HG02981 (cell line): ENCODE measurements around the gene KIF19.
"Not testable (repeated sequence)": the region's sequence is repeated elsewhere in the genome, so short reads cannot be mapped to it uniquely, and the experiment has no call there.

Experiments
- ATAC-seq: cut with Tn5 transposase; IDR thresholded peaks from one replicate; pipeline ENCODE4 v1.9.1; 2021; ENCODE audit warnings: mild to moderate bottlenecking, moderate library complexity; ENCODE audit not compliant: unreplicated experiment

Gene KIF19, protein sequence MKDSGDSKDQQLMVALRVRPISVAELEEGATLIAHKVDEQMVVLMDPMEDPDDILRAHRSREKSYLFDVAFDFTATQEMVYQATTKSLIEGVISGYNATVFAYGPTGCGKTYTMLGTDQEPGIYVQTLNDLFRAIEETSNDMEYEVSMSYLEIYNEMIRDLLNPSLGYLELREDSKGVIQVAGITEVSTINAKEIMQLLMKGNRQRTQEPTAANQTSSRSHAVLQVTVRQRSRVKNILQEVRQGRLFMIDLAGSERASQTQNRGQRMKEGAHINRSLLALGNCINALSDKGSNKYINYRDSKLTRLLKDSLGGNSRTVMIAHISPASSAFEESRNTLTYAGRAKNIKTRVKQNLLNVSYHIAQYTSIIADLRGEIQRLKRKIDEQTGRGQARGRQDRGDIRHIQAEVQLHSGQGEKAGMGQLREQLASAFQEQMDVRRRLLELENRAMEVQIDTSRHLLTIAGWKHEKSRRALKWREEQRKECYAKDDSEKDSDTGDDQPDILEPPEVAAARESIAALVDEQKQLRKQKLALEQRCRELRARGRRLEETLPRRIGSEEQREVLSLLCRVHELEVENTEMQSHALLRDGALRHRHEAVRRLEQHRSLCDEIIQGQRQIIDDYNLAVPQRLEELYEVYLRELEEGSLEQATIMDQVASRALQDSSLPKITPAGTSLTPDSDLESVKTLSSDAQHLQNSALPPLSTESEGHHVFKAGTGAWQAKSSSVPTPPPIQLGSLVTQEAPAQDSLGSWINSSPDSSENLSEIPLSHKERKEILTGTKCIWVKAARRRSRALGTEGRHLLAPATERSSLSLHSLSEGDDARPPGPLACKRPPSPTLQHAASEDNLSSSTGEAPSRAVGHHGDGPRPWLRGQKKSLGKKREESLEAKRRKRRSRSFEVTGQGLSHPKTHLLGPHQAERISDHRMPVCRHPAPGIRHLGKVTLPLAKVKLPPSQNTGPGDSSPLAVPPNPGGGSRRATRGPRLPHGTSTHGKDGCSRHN

GRCh38 chr17:74325743-74326379, at the start of gene KIF19:
Gene KIF19, plus strand, starts transcription at chr17:74326226. Its CDS starts 124 bp downstream, at chr17:74326350.
- ATAC-seq = no peak

DNA sequence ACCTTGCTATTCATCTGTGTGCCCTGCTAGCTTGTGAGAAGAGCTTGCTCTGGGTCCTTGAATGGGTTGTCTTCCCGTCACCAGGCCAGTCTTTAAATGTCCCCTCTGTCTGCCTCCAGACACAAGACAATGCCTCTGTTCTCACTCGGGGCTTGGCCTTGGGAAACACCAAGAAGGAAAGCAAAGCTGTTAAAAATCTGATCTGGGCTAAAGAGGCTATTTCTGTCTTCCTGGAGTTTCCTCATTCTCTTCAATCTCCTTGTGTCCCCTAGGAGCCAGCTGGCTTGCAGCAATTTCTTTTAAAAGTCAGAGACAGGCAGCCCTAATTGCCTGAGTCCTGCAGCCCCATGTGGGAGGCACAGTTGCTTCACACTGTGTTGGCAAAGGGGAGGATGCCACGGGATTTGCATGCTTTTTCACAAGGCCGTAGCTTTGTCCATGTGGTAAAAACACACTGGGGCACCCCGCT, 49.5 kb upstream of the KIF19 start:
- no peak for ATAC-seq

DNA sequence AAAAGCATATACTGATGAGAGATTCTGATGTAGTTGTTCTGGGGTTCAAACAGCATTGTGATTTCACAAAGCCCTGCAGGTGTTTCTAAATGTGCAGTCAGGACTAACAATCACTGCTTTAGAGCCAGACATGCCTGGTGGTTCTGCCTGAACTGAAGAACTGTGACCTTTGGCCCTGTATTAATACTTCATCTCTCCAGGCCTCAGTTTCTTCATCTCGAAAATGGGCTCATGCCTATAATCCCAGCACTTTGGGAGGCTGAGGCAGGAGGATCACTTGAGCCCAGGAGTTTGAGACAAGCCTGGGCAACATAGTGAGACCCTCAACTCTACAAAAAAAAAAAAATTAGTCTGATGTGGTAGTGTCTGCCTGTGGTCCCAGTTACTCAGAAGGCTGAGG, 48.1 kb upstream of the KIF19 start:
- ATAC-seq = no peak

DNA sequence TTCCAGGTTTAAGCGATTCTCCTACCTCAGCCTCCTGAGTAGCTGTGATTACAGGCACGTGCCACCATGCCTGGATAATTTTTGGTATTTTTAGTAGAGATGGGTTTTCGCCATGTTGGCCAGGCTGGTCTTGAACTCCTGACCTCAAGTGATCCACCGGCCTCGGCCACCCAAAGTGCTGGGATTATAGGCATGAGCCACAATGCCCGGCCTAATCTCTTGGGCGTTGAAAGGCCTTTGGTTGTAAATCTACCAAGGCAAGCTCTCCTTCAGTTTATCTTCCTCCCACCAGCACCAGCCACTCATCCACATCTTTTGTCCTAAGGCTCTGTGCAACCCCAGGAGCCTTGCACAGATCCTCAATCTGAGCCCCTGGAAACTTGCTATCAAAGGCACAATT, 46.4 kb upstream of the KIF19 start:
- not testable (repeated sequence) for ATAC-seq

DNA sequence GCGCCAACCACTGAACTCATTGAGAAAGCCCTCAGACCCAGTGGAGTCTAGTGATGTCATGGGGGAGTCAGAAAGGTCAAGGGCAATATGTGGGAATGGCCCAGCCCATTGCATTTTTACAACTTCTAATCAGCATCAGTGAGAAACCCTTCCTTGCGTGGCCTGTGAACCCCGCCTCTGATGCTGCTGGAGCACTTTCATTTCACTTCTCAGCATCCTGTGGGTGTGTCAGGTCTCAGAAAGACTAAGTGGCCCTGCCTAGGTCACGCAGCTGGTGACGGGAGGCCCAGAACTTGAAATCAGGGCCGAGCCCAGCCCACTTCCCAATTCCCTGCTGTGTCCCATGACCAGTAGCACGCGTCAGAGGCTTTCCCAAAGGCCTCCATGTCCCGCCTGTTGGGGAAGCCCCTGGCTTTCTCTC, 45.9 kb upstream of the KIF19 start:
- no peak for ATAC-seq

GRCh38 chr17:74281799-74282198, 44.2 kb upstream of the KIF19 start:
- no peak for ATAC-seq

GRCh38 chr17:74282274-74282586, 43.8 kb upstream of the KIF19 start:
- ATAC-seq = not testable (repeated sequence)

DNA sequence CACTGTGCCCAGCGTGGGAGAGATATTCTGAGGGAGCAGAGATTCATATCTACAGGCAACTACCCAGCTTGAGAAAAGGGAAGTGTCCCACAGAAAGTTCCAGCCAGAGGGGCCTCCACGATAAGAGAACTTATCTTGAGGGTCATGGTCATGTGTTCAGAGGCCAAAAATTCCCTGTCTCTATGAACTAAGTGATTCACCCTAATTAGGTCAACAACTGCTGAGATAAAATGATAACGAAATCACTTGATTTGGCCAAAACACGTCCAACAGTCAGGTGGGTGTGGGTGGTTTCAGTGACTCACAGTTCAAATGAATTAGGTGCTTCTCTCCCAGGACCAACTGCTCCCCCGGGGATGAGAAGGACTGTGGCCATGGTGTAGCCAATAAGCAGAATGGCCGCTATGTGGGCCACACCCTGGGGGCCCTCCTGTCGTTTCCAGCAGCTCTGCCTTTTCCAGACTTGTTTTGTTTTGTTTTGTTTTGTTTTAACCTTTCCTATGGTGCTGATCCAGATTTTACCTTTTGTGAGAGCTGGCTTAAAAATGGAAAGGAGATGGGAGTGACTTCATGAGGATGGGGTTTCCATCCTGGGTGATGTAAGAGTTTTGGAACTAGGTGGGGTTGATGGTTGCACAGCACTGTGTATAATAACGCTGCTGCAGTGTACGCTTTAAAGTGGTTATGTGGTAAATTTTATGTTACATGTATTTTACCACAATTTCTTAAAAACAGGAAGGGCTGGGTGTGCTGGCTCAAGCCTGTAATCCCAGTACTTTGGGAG, 43.2 kb upstream of the KIF19 start:
- ATAC-seq = no peak

- no peak for ATAC-seq
Observed at GRCh38 chr17:74283371-74283673, 42.7 kb upstream of the KIF19 start.

DNA sequence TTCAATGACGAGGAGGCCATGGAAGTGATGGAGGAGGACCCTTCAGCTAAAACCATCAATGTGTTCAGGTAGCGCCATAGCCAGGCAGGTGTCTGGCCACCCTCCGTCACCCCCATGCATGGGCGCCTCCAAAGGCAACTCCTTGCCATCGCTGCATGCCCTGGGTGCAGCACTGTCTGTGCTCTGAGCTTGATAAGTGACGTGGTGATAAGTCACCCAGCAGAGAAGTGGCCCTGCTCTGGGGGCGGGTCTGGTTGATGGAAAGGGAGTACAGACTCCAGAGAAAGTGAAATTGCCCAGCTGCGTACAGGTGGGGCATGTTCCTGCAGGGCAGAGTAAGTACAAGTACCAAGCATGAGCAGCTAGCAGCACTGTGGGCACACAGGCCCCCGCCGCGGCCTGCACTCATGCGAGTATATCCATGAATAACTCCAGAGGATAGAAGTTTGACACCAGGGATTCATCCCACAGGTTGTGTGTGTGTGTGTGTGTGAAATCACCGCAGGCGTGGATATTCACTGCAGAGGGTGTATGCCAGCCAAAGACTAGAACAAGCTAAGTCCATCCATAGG, 38.9 kb upstream of the KIF19 start:
- ATAC-seq = no peak

GRCh38 chr17:74288785-74289184, 37.2 kb upstream of the KIF19 start:
- ATAC-seq = no peak

DNA sequence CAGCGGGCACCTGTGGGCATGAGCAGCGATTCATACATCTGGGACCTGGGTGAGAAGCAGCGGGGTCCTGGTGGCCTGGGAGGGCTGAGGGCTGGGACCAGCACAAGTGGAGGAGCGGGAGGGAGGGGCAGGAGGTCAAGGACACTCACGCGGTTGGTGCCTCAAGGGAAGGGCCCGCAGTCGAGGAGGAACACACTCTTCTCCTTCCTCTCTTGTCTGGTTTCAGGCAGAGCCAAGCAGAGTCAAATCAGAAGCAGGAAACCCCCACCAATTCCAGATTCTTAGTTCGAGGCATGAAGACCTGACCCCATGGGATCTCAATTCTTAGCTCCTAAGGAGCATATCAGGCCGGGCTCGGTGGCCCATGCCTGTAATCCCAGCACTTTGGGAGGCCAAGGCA, 36.3 kb upstream of the KIF19 start:
- ATAC-seq = no peak

DNA sequence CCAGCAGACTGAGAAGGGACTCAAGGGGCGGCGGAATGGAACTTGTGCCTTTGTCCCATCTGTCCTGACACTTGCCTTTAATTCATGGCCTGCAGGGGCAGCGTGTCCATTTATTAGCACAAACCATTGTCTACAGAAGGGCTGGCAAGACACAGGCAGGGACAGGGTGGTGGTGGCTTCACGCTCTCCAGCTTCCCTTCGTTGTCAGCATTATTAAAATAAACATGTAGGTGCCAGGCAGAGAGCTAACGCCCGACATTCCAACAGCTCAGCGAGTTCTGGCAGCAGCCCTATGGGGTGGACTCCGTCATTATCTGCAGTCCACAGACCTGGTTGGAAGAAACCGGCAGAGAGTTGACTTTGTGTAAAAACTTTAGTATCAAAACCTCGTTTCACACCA, 35.7 kb upstream of the KIF19 start:
- ATAC-seq = no peak

- ATAC-seq = no peak
Observed at GRCh38 chr17:74292495-74292894, 33.5 kb upstream of the KIF19 start.

- no peak for ATAC-seq
Observed at GRCh38 chr17:74295625-74296547, 30.1 kb upstream of the KIF19 start.

- no peak for ATAC-seq
Observed at GRCh38 chr17:74296548-74296936, 29.5 kb upstream of the KIF19 start.

DNA sequence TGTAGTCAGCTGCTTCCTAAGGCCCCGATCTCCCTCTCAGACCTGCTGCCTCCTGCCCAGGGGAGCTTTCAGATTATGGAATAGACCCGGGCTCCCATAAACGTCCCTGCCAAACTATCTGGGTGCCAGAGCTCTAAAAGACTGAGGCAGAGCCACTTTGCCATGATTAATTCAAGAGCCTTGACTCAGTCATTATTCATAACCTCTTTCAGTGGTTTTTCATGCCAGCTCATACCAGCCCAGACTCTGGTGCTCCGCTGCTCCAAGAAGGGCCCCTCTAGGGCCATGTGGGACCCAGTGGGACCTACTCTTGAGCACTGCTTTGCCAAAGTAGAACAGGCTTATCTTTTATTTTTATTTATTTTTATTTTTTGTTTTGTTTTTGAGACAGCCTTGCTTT, 28.1 kb upstream of the KIF19 start:
- no peak for ATAC-seq

DNA sequence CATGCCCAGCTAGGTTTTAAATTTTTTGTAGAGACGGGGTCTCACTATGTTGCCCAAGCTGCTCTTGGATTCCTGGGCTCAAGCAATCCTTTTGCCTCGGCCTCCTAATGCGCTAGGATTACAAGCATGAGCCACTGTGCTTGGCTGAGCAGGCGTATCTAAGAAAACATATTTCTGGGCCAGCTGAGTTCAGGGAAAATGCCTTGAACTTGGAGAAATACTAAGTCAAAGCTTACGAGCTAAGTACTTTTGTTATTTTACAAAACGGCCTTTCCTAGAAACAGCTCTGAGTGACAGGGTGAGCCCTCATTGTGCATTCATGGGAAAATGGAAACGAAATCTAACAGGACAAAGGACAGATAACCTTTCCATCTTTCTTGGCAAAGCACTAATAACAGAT, 27.2 kb upstream of the KIF19 start:
- no peak for ATAC-seq

DNA sequence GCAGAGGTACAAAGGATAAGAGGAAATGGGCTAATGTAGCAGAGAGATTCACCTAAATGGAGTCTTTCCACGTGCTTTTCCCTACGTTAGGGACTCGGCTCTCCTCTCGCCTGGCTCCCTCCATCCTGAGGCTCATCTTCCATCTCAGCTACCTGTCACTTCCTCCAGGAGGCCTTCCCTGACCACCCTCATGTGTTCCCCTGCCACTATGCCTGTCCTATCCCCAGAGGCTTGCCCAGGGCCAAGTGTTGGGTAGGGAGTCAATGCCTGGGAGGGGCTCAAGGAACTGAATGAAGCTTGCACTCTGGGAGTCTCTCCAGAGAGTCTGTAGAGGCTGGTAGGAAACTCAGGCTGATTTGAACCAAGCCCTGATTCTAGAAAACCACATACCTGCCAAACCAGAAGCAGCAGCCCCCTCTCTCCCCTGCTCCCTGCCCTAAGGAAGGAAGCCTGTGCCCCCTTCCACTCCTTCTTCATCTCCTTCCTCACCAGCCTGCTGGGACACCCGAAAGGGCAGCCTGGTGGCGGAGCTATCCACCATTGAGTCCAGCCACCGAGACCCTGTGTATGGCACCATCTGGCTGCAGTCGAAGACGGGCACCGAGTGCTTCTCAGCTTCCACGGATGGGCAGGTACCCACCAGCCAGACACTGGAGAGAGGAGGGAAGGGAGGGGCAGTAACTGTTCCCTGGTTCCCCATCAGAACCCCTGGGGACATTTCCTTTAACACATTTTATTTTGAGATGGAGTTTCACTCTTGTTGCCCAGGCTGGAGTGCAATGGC, 26.6 kb upstream of the KIF19 start:
- ATAC-seq = no peak
